Skeletal muscle satellite cell (primary cell): ENCODE data around the gene URM1.
A peak's percentile ranks its signal among the peaks of the same experiment; 100 is the strongest.
"Not testable (repeated sequence)": the region's sequence is repeated elsewhere in the genome, so short reads cannot be mapped to it uniquely, and the experiment has no call there.

Experiments
- H3K27me3 ChIP-seq: 2 replicates; pipeline ENCODE4 v1.7.0; 2013; ENCODE audit warnings: low read length; ENCODE audit not compliant: control insufficient read depth, insufficient read depth
- H3K36me3 ChIP-seq: 2 replicates; pipeline ENCODE4 v1.7.0; 2013; ENCODE audit warnings: mild to moderate bottlenecking, control low read depth, low read length; ENCODE audit not compliant: insufficient read depth
- H3K4me1 ChIP-seq: 2 replicates; pipeline ENCODE4 v1.7.0; 2013; ENCODE audit warnings: low read length; ENCODE audit not compliant: control insufficient read depth, insufficient read depth
- H3K4me2 ChIP-seq: 2 replicates; pipeline ENCODE4 v1.7.0; 2013; ENCODE audit warnings: mild to moderate bottlenecking, low read length
- H3K4me3 ChIP-seq: 2 replicates; pipeline ENCODE4 v1.7.0; 2013; ENCODE audit warnings: low read length
- H3K9ac ChIP-seq: 2 replicates; pipeline ENCODE4 v1.7.0; 2013; ENCODE audit warnings: mild to moderate bottlenecking, low read depth, low read length, moderate library complexity
- H3K9me3 ChIP-seq: replicated peaks from 2 replicates; pipeline ENCODE4 v1.7.0; 2013; ENCODE audit warnings: mild to moderate bottlenecking, control low read depth, low read length

The URM1 gene

DNA sequence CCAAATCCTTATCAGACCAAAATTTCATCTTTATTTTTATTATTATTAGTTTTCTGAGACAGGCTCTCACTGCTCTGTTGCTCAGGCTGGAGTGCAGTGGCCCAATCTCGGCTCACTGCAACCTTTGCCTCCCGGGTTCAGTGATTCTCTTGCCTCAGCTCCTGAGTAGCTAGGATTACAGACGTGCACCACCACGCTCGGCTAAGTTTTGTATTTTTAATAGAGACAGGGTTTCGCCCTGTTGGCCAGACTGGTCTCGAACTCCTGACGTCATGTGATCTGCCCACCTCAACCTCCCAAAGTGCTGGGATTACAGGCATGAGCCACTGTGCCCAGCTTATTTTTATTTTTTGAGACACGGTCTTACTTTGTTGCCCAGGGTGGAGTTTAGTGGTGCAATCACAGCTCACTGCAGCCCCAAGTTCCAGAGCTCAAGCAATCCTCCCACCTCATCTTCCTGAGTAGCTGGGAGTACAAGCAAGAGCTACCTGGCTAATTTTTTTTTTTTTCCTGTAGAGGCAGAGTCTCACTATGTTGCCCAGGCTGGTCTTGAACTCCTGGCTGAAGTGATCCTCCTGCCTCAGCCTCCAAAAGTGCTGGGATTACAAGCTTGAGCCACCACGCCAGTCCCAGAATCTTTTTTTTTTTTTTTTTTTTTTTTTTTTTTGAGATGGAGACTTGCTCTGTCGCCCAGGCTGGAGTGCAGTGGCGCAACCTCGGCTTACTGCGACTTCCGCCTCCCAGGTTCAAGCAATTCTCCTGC lies 32.1 kb upstream of the URM1 start:
- peaks cover 14% of the 10 kb centered on the region for H3K36me3 ChIP-seq
- H3K9ac ChIP-seq, H3K4me1 ChIP-seq, H3K9me3 ChIP-seq, H3K4me3 ChIP-seq, H3K27me3 ChIP-seq, H3K4me2 ChIP-seq: not testable (repeated sequence)

GRCh38 chr9:128339761-128340690 lies 31.1 kb upstream of the URM1 start, which contains the start of gene SLC27A4:
TSS of gene SLC27A4 (plus strand) at chr9:128340527. CDS start at chr9:128343133, 2,606 bp downstream.
- Histone ChIP-seq H3K27me3 (no peaks in the 10 kb centered on the region), H3K4me1 (peaks cover 4% of the 10 kb centered on the region), H3K36me3 (peaks cover 24% of the 10 kb centered on the region), H3K4me3 (peak within 1 kb of the TSS; percentile 97), H3K4me2 (peak within 1 kb of the TSS; percentile 93), H3K9ac (peak within 1 kb of the TSS; percentile 81), H3K9me3 (no peaks in the 10 kb centered on the region)

GRCh38 chr9:128340691-128341434 lies 30.3 kb upstream of the URM1 start:
- peak overlapping the region; percentile 81 for H3K9ac ChIP-seq
- peaks cover 4% of the 10 kb centered on the region for H3K4me1 ChIP-seq
- H3K36me3 ChIP-seq: peaks cover 32% of the 10 kb centered on the region
- H3K27me3 ChIP-seq: no peaks in the 10 kb centered on the region
- H3K4me3 ChIP-seq: peak overlapping the region; percentile 97
- H3K4me2 ChIP-seq: peak overlapping the region; percentile 93
- H3K9me3 ChIP-seq: no peaks in the 10 kb centered on the region

- Histone ChIP-seq H3K4me1 (peaks cover 4% of the 10 kb centered on the region), H3K9me3 (no peaks in the 10 kb centered on the region), H3K9ac (peak overlapping the region; percentile 81), H3K4me2 (peak overlapping the region; percentile 93), H3K27me3 (no peaks in the 10 kb centered on the region), H3K36me3 (peaks cover 34% of the 10 kb centered on the region), H3K4me3 (peak overlapping the region; percentile 97)
Measured at GRCh38 chr9:128341435-128341849, 29.7 kb upstream of the URM1 start.

- H3K4me2 ChIP-seq: no peak overlapping the region
- peaks cover 4% of the 10 kb centered on the region for H3K4me1 ChIP-seq
- no peaks in the 10 kb centered on the region for H3K27me3 ChIP-seq
- H3K36me3 ChIP-seq: peaks cover 44% of the 10 kb centered on the region
- no peak overlapping the region for H3K4me3 ChIP-seq
- H3K9ac ChIP-seq: no peak overlapping the region
- no peaks in the 10 kb centered on the region for H3K9me3 ChIP-seq
Measured at GRCh38 chr9:128342971-128343680, 28.0 kb upstream of the URM1 start.

- peaks cover 4% of the 10 kb centered on the region for H3K4me1 ChIP-seq
- H3K9ac ChIP-seq: no peak overlapping the region
- no peaks in the 10 kb centered on the region for H3K27me3 ChIP-seq
- H3K4me2 ChIP-seq: no peak overlapping the region
- peaks cover 50% of the 10 kb centered on the region for H3K36me3 ChIP-seq
- H3K9me3 ChIP-seq: no peaks in the 10 kb centered on the region
- no peak overlapping the region for H3K4me3 ChIP-seq
Measured at GRCh38 chr9:128343855-128344254, 27.3 kb upstream of the URM1 start.

GRCh38 chr9:128344931-128345605 lies 26.1 kb upstream of the URM1 start:
- H3K9me3 ChIP-seq: no peaks in the 10 kb centered on the region
- H3K4me3 ChIP-seq: no peak overlapping the region
- H3K9ac ChIP-seq: no peak overlapping the region
- H3K27me3 ChIP-seq: no peaks in the 10 kb centered on the region
- H3K36me3 ChIP-seq: peaks cover 61% of the 10 kb centered on the region
- H3K4me1 ChIP-seq: peaks cover 4% of the 10 kb centered on the region
- no peak overlapping the region for H3K4me2 ChIP-seq

GRCh38 chr9:128349125-128349524 lies 22.0 kb upstream of the URM1 start:
- Histone ChIP-seq H3K4me1 (no peaks in the 10 kb centered on the region), H3K9ac (no peak overlapping the region), H3K4me3 (no peak overlapping the region), H3K27me3 (no peaks in the 10 kb centered on the region), H3K36me3 (peaks cover 64% of the 10 kb centered on the region), H3K4me2 (no peak overlapping the region), H3K9me3 (no peaks in the 10 kb centered on the region)

DNA sequence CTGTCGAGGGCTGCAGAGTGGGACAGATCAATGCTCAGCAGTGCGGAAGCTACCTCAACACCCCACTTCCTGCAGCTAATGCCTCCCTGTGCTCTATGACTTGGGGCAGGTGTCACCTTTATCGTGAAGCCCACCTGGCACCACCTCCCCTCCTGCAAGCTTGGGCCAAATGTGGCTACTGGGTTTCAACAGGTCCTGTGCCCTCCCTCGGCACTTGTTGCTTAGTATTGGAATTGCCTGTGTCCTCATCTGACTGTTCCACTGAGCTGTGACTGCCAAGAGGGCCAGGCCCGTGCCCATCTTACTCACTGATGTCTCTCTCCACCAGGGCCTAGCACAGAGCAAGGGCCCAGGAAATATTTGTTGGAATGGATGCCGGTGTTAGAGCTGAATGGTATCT lies 21.4 kb upstream of the URM1 start:
- H3K4me2 ChIP-seq: no peak overlapping the region
- no peaks in the 10 kb centered on the region for H3K9me3 ChIP-seq
- H3K36me3 ChIP-seq: peaks cover 58% of the 10 kb centered on the region
- H3K27me3 ChIP-seq: no peaks in the 10 kb centered on the region
- H3K4me1 ChIP-seq: no peaks in the 10 kb centered on the region
- no peak overlapping the region for H3K4me3 ChIP-seq
- H3K9ac ChIP-seq: no peak overlapping the region

GRCh38 chr9:128355451-128355850 lies 15.7 kb upstream of the URM1 start:
- Histone ChIP-seq H3K36me3 (peaks cover 27% of the 10 kb centered on the region), H3K4me2 (no peak overlapping the region), H3K4me3 (no peak overlapping the region), H3K27me3 (no peaks in the 10 kb centered on the region), H3K9ac (no peak overlapping the region), H3K9me3 (no peaks in the 10 kb centered on the region), H3K4me1 (peaks cover 2% of the 10 kb centered on the region)
